HEK293 (cell line): Measurements from ENCODE around the gene ANGPTL2.

Source experiments
- CTCF ChIA-PET: fragments of 350-600 bp; formaldehyde crosslinking; extraction: SDS; loops from one replicate; lab custom pipeline; 2021; ENCODE audit warnings: antibody characterized with exemption; lab: Yijun Ruan, JAX
- POLR2A ChIA-PET: fragments of 300-600 bp; formaldehyde crosslinking; extraction: SDS; loops from one replicate; lab custom pipeline; 2020; ENCODE audit warnings: antibody characterized with exemption, inconsistent platforms; lab: Yijun Ruan, JAX
- H3K27ac ChIP-seq: fragments of 200-500 bp; sonication (Bioruptor generic); 2 replicates; pipeline ENCODE4 v1.5.1; 2014; ENCODE audit warnings: low read depth, low read length, control low read depth, inconsistent platforms; ENCODE audit errors: extremely low read depth
- H3K36me3 ChIP-seq, 2 experiments: fragments of 200-500 bp in 1 of 2; sonication (Bioruptor generic) in 1 of 2; 1 replicate in 1 of 2; 2 replicates in 1 of 2; pipeline ENCODE4 v1.5.1; 2014 to 2017; ENCODE audit warnings: inconsistent platforms in 2 of 2, low read length in 2 of 2; ENCODE audit not compliant: control insufficient read depth in 2 of 2, insufficient read depth in 1 of 2
- H3K4me1 ChIP-seq: fragments of 200-500 bp; sonication (Bioruptor generic); 2 replicates; pipeline ENCODE4 v1.5.1; 2014; ENCODE audit warnings: mild to moderate bottlenecking, low read length, inconsistent platforms; ENCODE audit not compliant: control insufficient read depth, insufficient read depth
- H3K4me3 ChIP-seq: 2 replicates; pipeline ENCODE4 v1.5.1; 2011; ENCODE audit warnings: low read depth, mild to moderate bottlenecking, control low read depth, low read length, moderate library complexity
- H3K9me3 ChIP-seq: fragments of 200-500 bp; sonication (Bioruptor generic); 2 replicates; pipeline ENCODE4 v1.5.1; 2014; ENCODE audit warnings: low read depth, low read length, inconsistent platforms; ENCODE audit not compliant: control insufficient read depth, insufficient read depth
- GLIS1 ChIP-seq: fragments of 450-650 bp; formaldehyde crosslinking; IDR thresholded peaks from 2 replicates; pipeline ENCODE4 v1.5.1; 2016; ENCODE audit warnings: missing biosample characterization, missing genetic modification characterization
- SP7 ChIP-seq: fragments of 450-650 bp; formaldehyde crosslinking; IDR thresholded peaks from 2 replicates; pipeline ENCODE4 v1.5.1; 2016; ENCODE audit warnings: missing biosample characterization, missing genetic modification characterization
- ZBTB20 ChIP-seq: fragments of 450-650 bp; formaldehyde crosslinking; IDR thresholded peaks from 2 replicates; pipeline ENCODE4 v1.5.1; 2016; ENCODE audit warnings: missing biosample characterization, missing genetic modification characterization
- ZFHX2 ChIP-seq: fragments of 450-650 bp; formaldehyde crosslinking; conservative IDR thresholded peaks from 2 replicates; pipeline ENCODE4 v1.5.1; 2016; ENCODE audit warnings: missing biosample characterization, missing genetic modification characterization
- ZNF138 ChIP-seq: fragments of 450-650 bp; formaldehyde crosslinking; IDR thresholded peaks from 2 replicates; pipeline ENCODE4 v1.5.1; 2016; ENCODE audit warnings: missing biosample characterization, missing genetic modification characterization, borderline replicate concordance
- ZNF202 ChIP-seq: fragments of 450-650 bp; formaldehyde crosslinking; IDR thresholded peaks from 2 replicates; pipeline ENCODE4 v1.5.1; 2016; ENCODE audit warnings: missing biosample characterization, missing genetic modification characterization, borderline replicate concordance
- ZNF221 ChIP-seq: fragments of 450-650 bp; formaldehyde crosslinking; IDR thresholded peaks from 2 replicates; pipeline ENCODE4 v1.5.1; 2017; ENCODE audit warnings: missing biosample characterization, missing genetic modification characterization, borderline replicate concordance
- ZNF394 ChIP-seq: fragments of 450-650 bp; formaldehyde crosslinking; IDR thresholded peaks from 2 replicates; pipeline ENCODE4 v1.5.1; 2016; ENCODE audit warnings: missing biosample characterization, missing genetic modification characterization, mild to moderate bottlenecking, moderate library complexity, borderline replicate concordance
- ZNF530 ChIP-seq: fragments of 450-650 bp; formaldehyde crosslinking; IDR thresholded peaks from 2 replicates; pipeline ENCODE4 v1.5.1; 2016; ENCODE audit warnings: low read depth, missing biosample characterization, missing genetic modification characterization
- ZNF549 ChIP-seq: fragments of 450-650 bp; IDR thresholded peaks from 2 replicates; pipeline ENCODE4 v1.5.1; 2018; ENCODE audit warnings: missing biosample characterization, missing genetic modification characterization, mild to moderate bottlenecking, inconsistent platforms, moderate library complexity
- ZNF629 ChIP-seq: fragments of 450-650 bp; formaldehyde crosslinking; IDR thresholded peaks from 2 replicates; pipeline ENCODE4 v1.5.1; 2017; ENCODE audit warnings: missing biosample characterization, missing genetic modification characterization
- ZNF670 ChIP-seq: fragments of 450-650 bp; formaldehyde crosslinking; IDR thresholded peaks from 2 replicates; pipeline ENCODE4 v1.5.1; 2016; ENCODE audit warnings: missing biosample characterization, missing genetic modification characterization, low read depth
- ZNF785 ChIP-seq: fragments of 450-650 bp; formaldehyde crosslinking; IDR thresholded peaks from 2 replicates; pipeline ENCODE4 v1.5.1; 2016; ENCODE audit warnings: missing biosample characterization, missing genetic modification characterization
- TF ChIP-seq, protein P1 (sequence below): fragments of 450-650 bp; formaldehyde crosslinking; IDR thresholded peaks from 2 replicates; pipeline ENCODE4 v1.5.1; 2016; ENCODE audit warnings: missing biosample characterization, missing genetic modification characterization
- TF ChIP-seq, protein P2 (sequence below): fragments of 450-650 bp; formaldehyde crosslinking; IDR thresholded peaks from 2 replicates; pipeline ENCODE4 v1.5.1; 2017; ENCODE audit warnings: missing biosample characterization, missing genetic modification characterization
- TF ChIP-seq, protein P3 (sequence below): fragments of 450-650 bp; formaldehyde crosslinking; IDR thresholded peaks from 2 replicates; pipeline ENCODE4; 2016; ENCODE audit warnings: missing biosample characterization, missing genetic modification characterization
- TF ChIP-seq, protein P4 (sequence below): fragments of 450-650 bp; formaldehyde crosslinking; IDR thresholded peaks from 2 replicates; pipeline ENCODE4 v1.5.1; 2016; ENCODE audit warnings: missing biosample characterization, missing genetic modification characterization
- TF ChIP-seq, protein P5 (sequence below): fragments of 450-650 bp; formaldehyde crosslinking; IDR thresholded peaks from 2 replicates; pipeline ENCODE4 v1.5.1; 2016; ENCODE audit warnings: missing biosample characterization, missing genetic modification characterization

The ANGPTL2 gene

DNA sequence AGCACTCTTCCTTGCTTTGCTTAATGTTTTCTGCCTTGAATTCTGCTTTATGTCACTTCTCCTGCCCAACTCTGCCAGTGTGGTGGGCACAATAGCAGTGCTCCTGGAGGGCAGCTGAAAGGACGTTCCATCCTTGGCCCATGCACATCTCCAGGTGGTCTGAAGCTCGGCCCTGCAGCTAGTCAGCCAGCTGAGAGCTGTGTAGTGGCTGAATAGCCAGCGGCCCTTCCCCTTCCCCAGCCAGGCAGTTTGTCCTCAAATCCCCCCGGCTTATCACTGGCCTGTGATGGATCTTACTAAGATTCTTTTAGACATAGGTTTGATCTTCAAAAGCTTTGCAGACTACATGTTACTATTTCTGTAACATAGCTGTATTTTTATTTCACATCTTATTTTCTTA is 42.7 kb upstream of the ANGPTL2 start (continued):
- no peak for TF ChIP-seq ZNF202
- no peak for TF ChIP-seq SP7 (tag by site-specific recombination)
- TF ChIP-seq, all 188 proteins: peak for 0

DNA sequence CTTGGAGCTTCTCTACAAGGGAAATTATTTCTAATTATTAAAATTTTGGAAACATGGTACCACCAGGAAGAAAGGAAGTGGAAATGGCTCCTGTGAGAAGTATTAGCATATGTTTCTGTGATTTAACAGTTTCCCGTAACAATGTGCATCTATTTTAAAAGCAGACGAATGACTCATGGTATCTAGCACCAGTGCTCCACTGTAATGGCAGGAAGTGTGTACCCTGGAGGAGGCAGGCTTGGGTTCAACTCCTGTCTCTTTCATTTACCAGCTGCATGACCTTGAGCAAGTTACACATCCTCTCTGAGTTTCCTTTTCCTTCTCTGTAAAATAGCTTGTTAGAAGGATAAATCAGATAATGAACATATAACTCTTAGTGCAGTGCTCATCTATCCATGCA is 41.0 kb upstream of the ANGPTL2 start:
- no peaks in the 10 kb centered on the region for H3K4me1 ChIP-seq
- ChIA-PET CTCF (interaction anchor here (0.6 to 0.9 kb wide), 2 partner anchors 12 to 50 kb away, joined by 4 read pairs; no protein-coding TSS in a partner anchor), POLR2A (no interaction called here)
- no peak overlapping the region for H3K4me3 ChIP-seq
- no peak overlapping the region for H3K27ac ChIP-seq
- no peaks in the 10 kb centered on the region for H3K36me3 ChIP-seq
- TF ChIP-seq ZBTB20 (tag by site-specific recombination): no peak
- no peak for TF ChIP-seq ZNF629 (tag by site-specific recombination)
- no peak for TF ChIP-seq ZNF785 (tag by site-specific recombination)
- TF ChIP-seq, protein P1, sequence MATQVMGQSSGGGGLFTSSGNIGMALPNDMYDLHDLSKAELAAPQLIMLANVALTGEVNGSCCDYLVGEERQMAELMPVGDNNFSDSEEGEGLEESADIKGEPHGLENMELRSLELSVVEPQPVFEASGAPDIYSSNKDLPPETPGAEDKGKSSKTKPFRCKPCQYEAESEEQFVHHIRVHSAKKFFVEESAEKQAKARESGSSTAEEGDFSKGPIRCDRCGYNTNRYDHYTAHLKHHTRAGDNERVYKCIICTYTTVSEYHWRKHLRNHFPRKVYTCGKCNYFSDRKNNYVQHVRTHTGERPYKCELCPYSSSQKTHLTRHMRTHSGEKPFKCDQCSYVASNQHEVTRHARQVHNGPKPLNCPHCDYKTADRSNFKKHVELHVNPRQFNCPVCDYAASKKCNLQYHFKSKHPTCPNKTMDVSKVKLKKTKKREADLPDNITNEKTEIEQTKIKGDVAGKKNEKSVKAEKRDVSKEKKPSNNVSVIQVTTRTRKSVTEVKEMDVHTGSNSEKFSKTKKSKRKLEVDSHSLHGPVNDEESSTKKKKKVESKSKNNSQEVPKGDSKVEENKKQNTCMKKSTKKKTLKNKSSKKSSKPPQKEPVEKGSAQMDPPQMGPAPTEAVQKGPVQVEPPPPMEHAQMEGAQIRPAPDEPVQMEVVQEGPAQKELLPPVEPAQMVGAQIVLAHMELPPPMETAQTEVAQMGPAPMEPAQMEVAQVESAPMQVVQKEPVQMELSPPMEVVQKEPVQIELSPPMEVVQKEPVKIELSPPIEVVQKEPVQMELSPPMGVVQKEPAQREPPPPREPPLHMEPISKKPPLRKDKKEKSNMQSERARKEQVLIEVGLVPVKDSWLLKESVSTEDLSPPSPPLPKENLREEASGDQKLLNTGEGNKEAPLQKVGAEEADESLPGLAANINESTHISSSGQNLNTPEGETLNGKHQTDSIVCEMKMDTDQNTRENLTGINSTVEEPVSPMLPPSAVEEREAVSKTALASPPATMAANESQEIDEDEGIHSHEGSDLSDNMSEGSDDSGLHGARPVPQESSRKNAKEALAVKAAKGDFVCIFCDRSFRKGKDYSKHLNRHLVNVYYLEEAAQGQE (tag by site-specific recombination): no peak
- TF ChIP-seq, protein P2, sequence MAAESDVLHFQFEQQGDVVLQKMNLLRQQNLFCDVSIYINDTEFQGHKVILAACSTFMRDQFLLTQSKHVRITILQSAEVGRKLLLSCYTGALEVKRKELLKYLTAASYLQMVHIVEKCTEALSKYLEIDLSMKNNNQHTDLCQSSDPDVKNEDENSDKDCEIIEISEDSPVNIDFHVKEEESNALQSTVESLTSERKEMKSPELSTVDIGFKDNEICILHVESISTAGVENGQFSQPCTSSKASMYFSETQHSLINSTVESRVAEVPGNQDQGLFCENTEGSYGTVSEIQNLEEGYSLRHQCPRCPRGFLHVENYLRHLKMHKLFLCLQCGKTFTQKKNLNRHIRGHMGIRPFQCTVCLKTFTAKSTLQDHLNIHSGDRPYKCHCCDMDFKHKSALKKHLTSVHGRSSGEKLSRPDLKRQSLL: no peak
- TF ChIP-seq ZNF138 (tag by site-specific recombination): no peak
- TF ChIP-seq ZNF549 (tag by site-specific recombination): no peak
- TF ChIP-seq, protein P3, sequence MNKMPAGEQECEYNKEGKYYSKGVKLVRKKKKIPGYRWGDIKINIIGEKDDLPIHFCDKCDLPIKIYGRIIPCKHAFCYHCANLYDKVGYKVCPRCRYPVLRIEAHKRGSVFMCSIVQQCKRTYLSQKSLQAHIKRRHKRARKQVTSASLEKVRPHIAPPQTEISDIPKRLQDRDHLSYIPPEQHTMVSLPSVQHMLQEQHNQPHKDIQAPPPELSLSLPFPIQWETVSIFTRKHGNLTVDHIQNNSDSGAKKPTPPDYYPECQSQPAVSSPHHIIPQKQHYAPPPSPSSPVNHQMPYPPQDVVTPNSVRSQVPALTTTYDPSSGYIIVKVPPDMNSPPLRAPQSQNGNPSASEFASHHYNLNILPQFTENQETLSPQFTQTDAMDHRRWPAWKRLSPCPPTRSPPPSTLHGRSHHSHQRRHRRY: no peak
- no peak for TF ChIP-seq ZNF394 (tag by site-specific recombination)
- no peak for TF ChIP-seq ZNF530 (tag by site-specific recombination)
- TF ChIP-seq ZNF221 (tag by site-specific recombination): no peak
- no peak for TF ChIP-seq ZFHX2
- TF ChIP-seq ZNF670 (tag by site-specific recombination): no peak
- TF ChIP-seq, protein P4, sequence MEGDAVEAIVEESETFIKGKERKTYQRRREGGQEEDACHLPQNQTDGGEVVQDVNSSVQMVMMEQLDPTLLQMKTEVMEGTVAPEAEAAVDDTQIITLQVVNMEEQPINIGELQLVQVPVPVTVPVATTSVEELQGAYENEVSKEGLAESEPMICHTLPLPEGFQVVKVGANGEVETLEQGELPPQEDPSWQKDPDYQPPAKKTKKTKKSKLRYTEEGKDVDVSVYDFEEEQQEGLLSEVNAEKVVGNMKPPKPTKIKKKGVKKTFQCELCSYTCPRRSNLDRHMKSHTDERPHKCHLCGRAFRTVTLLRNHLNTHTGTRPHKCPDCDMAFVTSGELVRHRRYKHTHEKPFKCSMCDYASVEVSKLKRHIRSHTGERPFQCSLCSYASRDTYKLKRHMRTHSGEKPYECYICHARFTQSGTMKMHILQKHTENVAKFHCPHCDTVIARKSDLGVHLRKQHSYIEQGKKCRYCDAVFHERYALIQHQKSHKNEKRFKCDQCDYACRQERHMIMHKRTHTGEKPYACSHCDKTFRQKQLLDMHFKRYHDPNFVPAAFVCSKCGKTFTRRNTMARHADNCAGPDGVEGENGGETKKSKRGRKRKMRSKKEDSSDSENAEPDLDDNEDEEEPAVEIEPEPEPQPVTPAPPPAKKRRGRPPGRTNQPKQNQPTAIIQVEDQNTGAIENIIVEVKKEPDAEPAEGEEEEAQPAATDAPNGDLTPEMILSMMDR (tag by site-specific recombination): no peak
- TF ChIP-seq GLIS1 (tag by site-specific recombination): no peak
- TF ChIP-seq, protein P5, sequence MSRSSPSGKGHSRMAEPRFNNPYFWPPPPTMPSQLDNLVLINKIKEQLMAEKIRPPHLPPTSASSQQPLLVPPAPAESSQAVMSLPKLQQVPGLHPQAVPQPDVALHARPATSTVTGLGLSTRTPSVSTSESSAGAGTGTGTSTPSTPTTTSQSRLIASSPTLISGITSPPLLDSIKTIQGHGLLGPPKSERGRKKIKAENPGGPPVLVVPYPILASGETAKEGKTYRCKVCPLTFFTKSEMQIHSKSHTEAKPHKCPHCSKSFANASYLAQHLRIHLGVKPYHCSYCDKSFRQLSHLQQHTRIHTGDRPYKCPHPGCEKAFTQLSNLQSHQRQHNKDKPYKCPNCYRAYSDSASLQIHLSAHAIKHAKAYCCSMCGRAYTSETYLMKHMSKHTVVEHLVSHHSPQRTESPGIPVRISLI: no peak
- no peaks in the 10 kb centered on the region for H3K9me3 ChIP-seq
